Thyroid gland (tissue), 4 donors: ENCODE results near the gene SLC25A44.

Source experiments
- POLR2A ChIP-seq, 2 donors: fragments of 450-650 bp; IDR thresholded peaks; one replicate each; pipeline ENCODE4 v1.6.1; 2017; ENCODE audit warnings: antibody characterized with exemption in 2 of 2, mild to moderate bottlenecking in 2 of 2, moderate library complexity in 1 of 2
- TF ChIP-seq, protein P1 (sequence below), 6 experiments: fragments of 200-600 bp in 3 of 6; fragments of 450-650 bp in 3 of 6; sonication (generic) in 3 of 6; IDR thresholded peaks; one replicate each; pipeline ENCODE4 v1.5.1; 2016 to 2019; ENCODE audit warnings: antibody characterized with exemption in 6 of 6, mild to moderate bottlenecking in 2 of 6, inconsistent platforms in 1 of 6, moderate library complexity in 1 of 6

DNA sequence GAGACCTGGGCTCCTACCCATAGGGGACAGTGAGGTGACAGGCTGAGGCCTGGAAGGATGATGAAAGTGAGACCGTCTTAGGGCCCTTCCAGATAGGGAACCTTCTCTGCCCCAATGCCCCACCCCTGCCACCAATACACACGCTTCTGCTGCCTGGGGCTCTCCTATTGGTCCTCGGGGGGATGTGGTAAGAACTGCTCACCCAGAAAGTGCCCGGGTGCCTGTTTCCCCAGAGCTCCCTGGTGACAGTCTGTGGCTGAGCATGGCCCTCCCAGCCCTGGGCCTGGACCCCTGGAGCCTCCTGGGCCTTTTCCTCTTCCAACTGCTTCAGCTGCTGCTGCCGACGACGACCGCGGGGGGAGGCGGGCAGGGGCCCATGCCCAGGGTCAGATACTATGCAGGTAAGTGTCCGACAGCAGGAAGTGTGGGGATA is 39.6 kb upstream of the SLC25A44 start:
- TF ChIP-seq, protein P1, sequence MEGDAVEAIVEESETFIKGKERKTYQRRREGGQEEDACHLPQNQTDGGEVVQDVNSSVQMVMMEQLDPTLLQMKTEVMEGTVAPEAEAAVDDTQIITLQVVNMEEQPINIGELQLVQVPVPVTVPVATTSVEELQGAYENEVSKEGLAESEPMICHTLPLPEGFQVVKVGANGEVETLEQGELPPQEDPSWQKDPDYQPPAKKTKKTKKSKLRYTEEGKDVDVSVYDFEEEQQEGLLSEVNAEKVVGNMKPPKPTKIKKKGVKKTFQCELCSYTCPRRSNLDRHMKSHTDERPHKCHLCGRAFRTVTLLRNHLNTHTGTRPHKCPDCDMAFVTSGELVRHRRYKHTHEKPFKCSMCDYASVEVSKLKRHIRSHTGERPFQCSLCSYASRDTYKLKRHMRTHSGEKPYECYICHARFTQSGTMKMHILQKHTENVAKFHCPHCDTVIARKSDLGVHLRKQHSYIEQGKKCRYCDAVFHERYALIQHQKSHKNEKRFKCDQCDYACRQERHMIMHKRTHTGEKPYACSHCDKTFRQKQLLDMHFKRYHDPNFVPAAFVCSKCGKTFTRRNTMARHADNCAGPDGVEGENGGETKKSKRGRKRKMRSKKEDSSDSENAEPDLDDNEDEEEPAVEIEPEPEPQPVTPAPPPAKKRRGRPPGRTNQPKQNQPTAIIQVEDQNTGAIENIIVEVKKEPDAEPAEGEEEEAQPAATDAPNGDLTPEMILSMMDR (IDR thresholded peaks at IDR 0.05) = no peak
- TF ChIP-seq POLR2A (IDR thresholded peaks at IDR 0.05) = no peak
